ENCODE data around the gene TOPAZ1.

Gene TOPAZ1

DNA sequence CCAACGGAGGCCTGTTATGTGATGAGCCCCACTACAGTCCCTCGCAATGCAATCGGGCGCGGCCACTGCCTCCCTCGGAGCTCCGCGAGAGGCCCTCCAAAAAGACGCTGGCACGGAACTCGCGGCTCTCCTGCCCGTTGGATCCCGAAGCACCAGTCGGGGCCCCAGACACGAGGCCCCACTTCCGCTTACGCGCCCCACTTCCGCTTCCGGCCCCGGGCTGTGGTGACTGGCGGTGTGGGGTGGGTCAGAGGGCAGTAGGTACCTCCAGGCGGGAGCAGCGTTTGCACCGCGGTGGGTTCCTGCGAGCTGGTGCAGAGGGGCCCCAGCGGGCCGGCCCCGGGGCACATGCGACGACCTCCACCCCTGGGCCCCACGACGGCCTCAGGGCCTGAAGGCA, at the start of gene TOPAZ1:
Gene TOPAZ1, plus strand, starts transcription at position 181 of the 400 bp plus-strand sequence. Its CDS starts 168 bp downstream, at position 349.
- no peak for DNase-seq (ENCODE audit: low spot score)

DNA sequence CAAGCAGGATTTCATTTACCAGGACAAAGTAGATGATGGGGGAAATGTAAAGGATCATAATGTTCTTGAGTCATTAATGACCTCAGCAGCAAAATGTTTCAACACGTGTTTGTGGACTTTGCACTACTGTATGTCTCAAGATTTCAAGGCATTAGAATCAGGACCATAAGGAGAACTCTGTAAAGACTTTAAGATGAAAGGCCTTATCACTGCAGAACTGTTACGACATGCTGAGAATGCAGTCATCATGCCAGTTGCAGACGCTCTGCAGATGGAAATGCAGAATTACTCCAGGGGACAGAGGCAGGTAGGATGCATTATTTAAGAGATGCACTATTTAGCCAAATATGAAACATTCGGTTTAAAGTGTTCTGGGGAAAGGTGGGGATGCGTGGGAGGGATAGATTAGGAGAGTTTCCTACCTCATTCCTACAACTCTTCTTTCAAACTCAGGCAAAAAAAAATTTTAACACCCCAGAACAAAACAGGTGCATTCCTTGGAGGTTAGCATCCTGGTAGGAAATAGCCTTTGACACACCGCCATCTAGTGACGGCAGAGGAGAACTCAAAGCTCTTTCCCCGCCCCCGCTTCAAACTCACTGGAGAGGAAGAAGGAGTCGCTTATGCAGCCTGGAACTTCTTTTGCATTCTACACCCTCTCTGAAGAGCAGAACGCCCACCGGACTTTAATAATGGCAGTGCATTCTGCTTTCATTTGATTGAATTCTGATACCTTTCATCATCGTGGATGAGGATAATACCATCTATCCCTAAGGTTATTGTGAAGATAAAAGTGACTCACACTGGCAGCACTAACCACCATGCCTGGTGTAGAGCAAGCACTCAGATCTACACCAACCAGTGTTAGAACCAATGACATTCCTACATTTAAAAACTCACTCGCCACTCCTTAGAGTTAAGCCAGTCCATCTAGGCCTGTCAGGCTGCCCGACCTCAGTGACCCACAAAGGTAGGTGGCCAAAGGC, 43.1 kb upstream of the TOPAZ1 start:
- DNase-seq (ENCODE audit: low spot score), result peak; percentile 88

DNA sequence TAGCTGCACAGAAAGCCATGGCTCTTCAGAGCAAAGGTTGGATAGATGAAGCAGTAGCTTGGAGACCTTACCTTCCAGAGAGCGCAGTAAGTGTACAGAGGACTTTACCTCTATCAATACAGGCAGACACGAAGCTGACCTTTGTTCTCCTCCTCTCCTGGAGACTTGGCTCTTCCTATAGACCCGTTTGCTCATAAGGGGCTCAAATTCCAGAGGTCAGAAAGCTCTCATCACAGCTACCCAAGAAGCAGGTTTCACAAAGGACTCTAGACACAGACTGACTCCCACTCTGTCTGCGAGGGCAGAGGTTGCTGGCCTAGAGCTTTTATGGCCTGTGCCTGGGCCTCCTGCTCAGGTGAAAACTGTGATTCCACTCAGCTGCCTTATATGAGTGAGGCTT, 35.4 kb upstream of the TOPAZ1 start:
- no peak for DNase-seq (ENCODE audit: low spot score)

DNA sequence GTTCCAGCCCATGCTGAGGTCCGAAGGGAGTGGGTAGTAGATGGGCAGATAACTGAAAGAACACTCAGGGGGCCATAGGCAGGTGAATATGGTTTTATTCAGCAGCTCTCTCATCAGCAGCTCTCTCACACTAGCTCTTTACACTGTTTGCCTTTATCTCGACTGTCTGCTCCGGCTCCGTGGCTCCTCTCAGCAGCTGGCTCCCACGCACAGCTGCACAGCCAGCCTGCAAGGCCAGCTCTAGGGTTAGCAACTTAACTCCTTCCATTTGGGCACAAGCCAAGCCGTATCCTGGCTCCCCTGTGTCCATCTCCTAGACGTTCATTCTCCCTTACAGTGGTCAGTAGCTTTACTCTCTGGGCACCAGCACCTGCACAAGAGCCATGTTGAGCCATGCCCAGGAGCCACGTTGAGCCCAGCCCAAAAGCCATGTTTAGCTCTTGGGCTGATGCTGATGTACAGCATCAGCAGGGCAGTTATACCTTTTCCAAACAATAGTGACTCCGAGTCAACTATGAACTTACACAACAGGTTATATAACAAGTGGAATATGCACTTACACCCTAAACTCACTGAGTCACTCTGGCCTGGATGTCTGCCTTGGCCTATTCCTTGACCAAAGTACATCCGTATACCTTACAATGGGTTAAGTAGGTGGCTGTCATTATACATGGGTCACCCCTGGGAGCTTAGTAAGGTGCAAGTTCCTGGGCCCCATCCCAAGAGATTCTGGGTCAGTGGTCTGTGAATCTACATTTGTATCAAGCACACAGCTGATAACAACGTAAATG, 34.6 kb upstream of the TOPAZ1 start:
- no peak for DNase-seq (ENCODE audit: low spot score)

DNA sequence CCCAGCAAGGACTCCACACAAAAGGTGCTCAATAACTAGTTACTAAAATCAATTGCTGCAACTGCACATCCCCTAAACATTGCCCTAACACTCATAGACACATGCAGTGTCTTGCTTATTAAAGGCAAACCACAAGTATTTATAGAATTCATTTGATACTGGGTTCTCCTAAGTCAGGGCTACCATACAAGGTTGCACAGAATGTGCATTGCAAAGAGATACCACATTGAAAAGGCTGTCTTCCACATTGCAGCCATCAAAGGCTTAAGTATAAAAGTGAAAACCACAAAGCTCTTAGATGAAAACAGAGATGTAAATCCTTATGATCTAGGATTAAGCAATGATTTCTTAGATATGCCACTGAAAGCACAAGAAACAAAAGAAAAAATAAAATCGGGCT, 33.6 kb upstream of the TOPAZ1 start:
- no peak for DNase-seq (ENCODE audit: low spot score)

DNA sequence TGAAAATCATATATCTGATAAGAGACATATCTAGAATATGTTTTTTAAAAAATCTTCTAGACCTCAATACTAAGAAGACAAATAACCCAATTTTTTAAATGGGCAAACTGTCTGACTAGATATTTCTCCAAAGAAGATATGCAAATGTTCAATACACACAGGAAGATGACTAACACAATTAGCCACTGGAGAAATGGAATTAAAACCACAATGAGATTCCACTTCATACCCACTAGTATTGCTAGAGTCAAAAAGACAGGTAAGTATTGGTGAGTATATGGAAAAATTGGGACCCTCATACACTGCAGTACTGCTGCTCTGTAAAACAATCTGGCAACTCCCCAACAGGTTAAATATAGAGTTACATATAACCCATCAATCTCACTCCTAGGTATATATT, 33.1 kb upstream of the TOPAZ1 start:
- DNase-seq (ENCODE audit: low spot score), result no peak

DNA sequence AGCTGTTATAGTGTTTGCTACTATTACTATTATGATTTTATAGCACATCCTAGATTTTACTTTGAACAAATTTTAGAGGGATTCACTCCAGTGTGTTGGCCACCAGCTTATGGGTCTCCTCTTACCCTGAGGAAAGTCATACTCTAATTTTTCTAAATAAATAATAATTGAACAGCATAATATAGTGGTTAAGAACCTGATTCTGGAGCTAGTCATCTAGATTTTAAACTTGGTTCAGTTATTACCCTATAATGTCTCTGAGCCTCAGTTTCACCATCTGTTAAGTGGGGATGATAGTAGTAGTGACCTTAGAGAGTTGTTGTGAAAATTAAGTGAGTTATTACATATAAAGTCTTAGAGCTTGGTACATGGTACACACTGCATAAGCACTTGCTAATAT, 30.7 kb upstream of the TOPAZ1 start:
- DNase-seq (ENCODE audit: low spot score), result no peak

DNA sequence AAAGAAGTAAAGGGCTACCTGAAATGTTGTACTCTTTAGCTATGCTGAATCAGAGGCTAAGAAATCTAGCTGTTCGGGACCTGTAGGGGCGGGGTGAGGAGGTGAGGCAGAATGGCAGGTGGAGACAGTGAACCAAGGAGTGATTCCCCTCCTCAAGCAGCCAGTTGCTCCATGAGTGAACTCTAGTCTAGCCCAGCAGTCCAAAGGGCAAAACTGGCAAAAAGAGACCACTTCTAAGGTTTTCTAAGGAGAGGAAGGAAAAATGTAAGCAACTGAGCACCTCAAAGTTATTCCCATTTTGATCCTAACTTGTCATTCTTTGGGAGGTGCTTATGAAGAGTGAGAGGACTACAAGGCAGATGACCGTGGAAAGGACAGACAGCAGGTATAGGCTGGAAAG, 19.3 kb upstream of the TOPAZ1 start:
- DNase-seq (ENCODE audit: low spot score), result no peak

DNA sequence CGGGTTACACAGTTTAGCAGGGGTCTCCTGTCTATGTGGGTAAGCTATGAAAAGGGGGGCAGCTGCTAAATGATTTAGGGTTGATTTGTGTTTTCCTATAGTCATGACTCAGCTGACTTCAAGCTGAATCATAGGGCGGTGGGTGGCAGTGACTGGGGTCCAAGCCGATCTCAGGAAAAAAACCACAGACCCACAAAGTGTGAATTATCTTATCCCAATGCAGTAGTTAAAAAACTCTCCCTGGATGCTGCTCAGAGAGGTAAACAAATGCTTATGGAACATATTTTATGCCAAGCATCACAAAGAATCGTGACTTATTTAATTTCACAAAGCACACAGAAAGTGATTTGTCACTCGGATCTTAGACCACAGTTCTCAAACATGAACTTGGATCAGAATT, 18.4 kb upstream of the TOPAZ1 start:
- DNase-seq (ENCODE audit: low spot score), result no peak

DNA sequence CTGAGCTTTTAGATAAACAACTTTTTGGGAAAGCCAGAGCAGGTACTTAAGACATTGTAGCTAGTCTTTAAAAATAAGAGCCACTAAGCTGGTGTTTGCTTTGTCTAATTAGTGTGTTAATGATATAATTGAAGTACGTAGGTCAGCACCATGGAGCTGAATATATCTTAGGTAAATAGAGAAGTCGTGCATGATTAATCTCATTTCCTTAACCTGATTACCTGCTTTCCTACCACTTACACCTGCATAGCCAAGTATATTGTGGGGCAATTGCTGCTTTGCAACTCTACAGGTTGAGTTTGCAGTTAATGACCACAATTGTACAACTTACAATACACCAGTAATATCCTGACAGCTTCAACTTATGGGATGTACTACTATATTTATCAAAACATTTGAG, 17.6 kb upstream of the TOPAZ1 start:
- DNase-seq (ENCODE audit: low spot score), result no peak

DNA sequence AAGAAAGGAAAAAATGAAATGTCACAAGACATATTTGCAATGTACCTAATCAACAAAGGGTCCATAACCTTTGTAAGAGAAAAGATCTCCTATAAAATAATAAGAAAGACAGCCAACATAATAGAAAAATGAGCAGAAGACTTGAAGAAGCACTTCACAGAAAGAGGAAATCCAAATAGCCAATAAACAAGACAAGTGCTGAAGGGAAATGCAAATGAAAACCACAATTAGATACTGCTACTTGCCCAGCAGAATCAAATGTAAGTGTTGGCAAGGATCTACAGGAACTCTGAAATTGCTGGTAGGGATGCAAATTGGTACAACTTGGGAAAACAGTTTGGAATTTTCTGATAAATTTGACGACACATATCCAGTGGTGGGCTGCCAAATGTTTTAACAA, 15.1 kb upstream of the TOPAZ1 start:
- no peak for DNase-seq (ENCODE audit: low spot score)

DNA sequence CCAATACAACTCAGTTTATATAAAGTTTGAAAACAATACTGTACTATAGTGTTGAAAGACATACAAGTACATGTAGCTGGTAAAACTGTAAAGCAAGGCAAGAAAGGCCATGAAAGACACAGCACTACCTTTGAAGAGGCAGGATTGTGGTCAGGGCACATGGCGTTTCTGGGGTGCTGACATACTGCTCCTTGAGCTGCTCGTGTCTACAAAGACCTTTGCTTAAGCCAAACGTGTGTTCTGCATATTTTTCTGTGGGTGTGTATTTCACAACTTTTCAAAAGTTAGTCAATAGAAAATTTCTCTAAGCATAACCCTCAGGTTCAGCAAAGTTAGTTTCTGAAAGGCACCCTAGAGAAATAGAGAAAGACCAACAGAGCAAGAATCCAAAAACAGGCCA, 14.1 kb upstream of the TOPAZ1 start:
- no peak for DNase-seq (ENCODE audit: low spot score)

DNA sequence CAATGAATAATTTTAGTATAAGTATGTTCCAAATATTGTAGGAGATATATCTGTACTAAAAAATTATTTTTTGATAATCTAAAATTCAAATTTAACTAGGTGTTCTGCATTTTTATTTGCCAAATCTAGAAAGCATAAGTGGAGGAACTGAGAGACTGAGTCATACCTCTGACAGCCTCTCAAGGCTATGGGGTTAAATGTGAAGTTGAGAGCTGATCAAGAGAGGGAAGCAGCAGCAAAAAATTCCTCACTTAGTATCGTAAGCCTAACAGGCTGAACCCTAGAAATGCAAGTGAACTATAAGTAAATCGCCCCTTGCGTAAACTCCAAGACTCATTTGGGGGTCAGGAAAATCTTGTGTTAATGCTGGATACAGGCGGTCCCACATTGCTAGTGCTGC, 12.8 kb upstream of the TOPAZ1 start:
- DNase-seq (ENCODE audit: low spot score), result no peak

DNA sequence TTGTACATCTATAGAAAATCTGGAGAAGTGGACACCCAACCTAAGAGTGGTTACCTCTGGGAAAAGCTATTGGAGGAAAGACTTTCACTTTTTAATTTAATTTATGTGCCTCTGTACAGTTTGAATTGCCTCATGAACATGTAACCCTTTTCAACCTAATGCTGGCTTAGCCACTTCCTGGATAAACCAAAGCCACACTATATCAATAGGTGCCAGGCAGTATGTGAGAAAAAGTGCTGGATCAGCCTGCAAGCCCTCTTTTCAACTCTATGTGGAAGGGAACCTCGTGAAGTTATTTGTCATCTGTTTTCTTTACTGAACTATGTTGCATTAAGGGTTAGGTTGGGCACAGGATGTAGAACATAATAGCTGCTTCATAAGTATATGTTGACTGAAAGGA, 9.3 kb upstream of the TOPAZ1 start:
- no peak for DNase-seq (ENCODE audit: low spot score)

DNA sequence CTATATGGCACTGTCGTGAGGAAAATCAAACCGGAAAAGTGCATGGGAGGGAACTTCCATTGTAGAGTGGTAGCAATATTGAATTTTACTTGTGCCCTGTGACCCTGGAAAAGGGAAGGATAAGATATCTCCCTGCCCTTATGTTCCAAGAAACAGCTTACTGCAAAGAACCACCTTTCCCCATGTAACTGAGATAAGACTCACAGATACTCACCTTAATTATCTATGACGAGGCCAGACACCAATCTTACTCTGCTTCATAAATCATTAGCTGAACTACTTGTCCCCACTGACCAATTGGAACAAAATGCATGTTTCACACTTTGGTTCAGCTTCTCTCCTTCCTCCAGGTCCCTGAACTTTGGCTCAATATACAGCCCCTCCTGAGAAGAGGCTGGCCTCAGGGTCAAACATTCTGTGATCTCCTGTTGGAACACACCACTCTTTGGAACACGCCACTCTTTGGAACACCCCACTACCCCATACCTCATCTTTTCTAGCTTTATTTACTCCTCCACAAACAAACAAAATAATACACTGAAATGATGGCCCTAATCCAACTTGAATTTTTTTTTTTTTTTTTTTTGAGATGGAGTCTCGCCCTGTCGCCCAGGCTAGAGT, 6.9 kb upstream of the TOPAZ1 start:
- DNase-seq (ENCODE audit: low spot score), result no peak

DNA sequence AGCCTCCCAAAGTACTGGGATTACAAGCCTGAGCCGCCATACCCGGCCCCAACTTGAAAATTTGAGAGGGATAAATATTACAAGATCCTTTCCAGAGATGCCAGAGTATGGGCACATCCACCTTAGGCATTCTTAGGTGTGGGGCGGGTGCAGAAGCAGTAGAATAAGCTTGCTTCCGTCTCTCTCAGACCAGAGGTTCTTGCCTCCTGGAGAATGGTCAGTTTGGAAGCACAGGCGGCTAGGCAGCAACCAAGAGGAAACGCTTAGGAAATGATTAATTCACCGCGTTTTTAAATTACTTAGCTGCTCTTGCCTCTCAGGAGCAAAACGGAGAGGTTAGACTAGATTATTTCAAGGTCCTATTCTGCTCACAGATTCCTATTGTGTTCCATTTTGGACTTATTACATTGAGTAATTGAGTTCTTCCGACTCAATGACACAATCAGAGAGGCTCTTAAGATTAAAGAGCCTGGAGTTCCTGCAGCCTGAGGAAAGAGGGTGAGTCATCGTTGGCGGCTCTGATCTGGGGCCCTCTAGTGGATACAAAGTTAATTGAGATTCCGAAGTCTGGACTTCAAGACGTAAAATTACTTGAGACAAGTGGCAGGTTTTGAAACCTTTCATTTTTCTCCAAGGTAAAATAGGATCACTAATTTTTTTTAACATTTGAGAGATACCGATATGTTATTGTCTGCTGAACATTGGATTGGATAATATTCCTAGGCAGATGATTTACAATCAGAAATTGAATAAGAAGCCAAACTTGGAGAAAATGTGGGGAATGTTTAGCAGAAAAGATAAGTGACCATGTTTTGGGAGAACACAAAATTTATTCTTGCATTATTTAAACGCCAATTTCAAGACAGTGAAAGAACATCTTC, 5.8 kb upstream of the TOPAZ1 start:
- DNase-seq (ENCODE audit: low spot score), result peak; percentile 74

DNA sequence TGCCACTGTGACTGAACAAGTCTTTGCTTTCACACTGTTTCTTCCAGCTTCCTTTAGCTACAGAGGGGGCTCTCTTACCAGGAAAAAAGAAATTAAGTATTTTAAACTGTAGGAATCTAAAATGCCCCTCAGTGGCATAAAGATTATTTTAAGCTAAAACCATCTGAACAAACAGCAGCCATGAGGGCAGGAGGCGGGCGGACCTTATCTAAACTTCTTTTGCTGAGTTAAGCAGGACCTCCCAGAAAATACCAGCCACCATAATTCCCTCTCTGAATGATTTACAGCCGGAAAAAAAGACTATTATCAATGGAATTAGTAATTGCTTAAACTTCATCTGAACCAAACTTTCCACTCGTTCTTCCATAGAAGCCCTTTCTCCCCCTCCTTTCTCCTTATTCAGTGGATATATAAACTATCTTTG, 5.2 kb upstream of the TOPAZ1 start:
- no peak for DNase-seq (ENCODE audit: low spot score)

DNA sequence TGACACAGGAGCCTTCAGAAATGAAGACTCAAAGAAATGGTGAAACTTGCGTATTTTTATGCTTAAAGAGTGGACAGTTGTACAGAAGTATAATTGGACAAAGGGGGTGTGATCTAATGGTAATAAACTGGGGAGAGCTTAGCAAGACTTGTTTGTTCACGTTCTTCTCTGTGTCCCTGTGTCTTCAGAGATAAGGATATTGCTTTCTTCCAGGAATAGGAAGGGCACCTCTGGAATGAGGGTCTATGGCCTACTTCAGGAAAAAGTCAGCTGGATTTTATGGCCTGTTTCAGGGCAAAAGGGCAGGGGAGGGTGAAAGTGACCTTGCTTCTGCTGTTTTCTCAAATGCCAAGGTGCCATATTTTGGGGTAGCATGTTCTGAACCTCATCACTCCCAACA, 4.5 kb upstream of the TOPAZ1 start:
- DNase-seq (ENCODE audit: low spot score), result no peak

DNA sequence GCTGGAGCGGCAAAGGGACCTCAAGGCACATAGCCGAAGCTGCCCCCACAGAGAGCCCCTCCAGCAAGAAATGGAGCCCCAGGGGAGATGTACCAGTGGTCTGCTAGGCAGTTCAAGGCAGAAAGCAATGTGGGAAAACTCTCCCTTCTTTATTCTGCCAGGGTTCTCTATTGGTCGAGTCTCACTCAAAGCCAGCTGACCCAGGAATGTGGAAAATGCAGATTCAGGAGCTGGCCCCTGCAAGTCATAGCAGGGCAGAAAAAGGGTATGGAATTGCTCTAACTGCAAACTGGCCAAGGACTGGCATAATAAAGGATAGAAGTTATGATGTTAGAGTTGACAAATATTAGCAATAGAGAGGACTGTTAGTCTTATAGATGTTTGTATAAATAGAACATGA, 4.0 kb upstream of the TOPAZ1 start:
- no peak for DNase-seq (ENCODE audit: low spot score)

DNA sequence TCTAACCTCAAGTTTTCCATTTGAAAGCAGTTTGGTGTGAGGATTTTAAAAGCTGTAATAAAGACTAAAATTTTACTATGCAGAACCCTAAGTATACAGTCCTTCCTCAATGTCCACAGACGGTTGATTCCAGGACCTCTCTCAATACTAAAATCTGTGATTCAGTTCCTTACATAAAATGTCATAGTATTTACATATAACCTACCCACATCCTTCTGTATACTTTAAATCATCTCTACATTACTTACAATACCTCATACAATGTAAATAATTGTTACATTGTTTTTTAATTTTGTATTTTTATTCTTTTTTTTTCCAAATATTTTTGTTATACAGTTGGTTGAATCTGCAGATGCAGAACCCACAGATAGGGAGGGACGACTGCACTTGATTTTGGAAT, 2.8 kb upstream of the TOPAZ1 start:
- DNase-seq (ENCODE audit: low spot score), result no peak

DNA sequence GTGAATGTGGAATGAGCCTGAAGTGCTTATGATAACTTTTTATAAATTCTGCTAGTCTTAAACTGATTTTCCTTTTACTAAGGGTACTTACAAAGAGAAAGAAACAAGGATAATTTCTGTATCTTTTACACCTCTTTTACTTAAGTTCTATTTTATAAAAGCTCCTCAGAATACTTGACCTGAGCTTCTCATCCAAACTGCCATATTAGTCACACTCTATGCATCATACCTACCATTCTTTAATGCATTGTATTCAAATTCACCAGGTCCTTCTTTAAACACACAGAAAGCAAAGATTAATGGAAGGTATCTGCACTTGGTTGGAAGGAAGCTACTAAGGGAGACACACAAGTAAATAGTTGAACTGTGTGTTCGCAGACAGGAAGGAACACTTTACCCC, 1.6 kb upstream of the TOPAZ1 start:
- no peak for DNase-seq (ENCODE audit: low spot score)

DNA sequence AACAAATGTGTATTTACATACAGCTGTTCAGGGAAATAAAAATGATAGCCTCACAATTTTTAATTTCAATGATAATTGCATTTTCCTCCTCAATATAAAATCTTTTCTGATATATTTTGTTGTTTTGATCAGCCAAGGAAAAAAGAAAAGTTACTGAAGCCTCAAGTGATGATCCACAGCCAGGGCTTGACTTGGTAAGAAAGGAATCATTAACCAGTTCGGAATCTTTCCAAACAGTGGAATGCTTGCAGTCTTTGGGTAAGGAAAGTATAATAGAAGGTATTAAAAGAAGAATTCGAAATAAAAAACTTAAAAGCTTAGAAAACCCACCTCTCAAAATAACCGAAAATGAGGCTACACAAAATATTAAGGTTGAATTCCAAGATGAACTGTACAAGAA, 1.0 kb downstream of the TOPAZ1 start:
- no peak for DNase-seq (ENCODE audit: low spot score)

All from Ammon's horn (tissue), 1 donor.